ENCODE measurements around the gene HOXA9. TPM values are rescaled to one million over a fixed set of nuclear protein-coding genes. Genes with fewer than 3 reads are reported as not detected.

The HOXA9 gene
- total RNA-seq, 1 donor from 2014 or later = 7.4 TPM

GRCh38 chr7:27115221-27116026 is 49.9 kb downstream of the HOXA9 start:
- no peak for DNase-seq (ENCODE audit: low spot score)

DNA sequence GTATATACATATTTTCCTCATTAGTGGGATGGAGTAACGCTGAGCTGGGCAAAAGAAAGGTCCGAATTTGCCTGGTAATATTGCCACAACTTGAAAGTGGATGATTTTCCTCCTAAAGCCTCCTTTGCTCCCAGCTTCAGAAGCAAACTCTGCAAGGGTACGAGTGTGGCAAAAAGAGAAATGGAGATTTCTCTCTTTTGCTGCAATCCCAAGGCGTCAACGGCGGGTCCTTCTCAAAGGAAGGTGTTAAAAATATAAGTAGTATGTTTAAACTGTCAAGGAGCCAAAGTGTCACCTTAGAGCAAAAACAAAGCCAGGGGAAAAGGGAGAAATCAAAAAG is 50.5 kb downstream of the HOXA9 start:
- DNase-seq (ENCODE audit: low spot score) = no peak

GRCh38 chr7:27113991-27114769 is 51.2 kb downstream of the HOXA9 start:
- no peak for DNase-seq (ENCODE audit: low spot score)

DNA sequence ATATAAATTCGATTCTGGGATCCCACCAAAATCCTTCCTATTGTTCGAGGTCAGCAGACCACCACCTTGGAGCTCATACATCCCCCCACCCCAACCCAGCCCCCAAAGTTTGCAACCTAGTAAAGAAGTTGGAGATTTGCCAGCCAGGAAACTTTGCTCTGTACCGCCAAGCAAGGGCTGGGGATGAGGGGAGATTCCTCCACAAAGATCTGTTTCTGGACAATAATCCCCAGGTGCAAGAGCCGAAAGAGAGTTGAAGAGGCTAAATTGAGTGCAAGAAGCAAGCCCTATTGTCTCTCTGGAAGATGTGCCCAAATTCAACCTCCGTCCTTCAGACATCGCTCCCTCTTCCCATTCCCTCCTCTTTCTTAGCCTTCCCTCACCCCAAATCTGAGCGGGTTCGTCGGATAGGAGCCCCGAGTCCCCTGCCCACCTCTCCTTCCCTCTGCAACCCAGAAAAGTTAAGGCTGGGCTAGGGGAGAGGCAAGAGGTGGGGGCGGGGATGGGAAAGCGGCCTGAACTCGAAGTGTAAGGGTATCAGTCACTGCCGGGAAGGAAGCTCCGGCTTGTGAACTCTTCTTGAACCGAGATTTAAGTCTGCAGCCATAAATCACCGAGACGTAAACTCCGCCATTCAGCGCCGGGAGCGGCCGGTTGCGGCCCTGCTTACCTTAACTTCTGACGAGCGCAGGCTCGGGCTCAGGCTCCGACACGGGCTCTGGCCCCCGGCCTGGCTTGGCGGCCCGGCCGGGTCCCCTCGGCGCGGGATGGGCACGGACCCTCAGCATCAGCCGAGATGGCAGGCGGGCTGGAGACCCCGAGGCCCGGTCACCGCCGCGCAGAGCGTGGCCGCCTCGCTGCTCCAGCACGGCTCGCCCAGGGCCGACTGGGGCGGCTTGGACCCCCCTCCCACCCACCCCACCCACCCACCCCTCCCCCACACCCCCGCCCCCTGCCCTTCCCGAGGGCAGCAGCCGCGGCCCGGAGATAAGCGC is 52.1 kb downstream of the HOXA9 start:
- DNase-seq (ENCODE audit: low spot score) = peak; percentile 89

Other genes with a start within 250 kb of the HOXA9 start
- gene HOXA1, start 69.5 kb downstream of the HOXA9 start, total RNA-seq = 18.8 TPM
- 1.8 TPM for gene HOXA2, start 62.9 kb downstream of the HOXA9 start, total RNA-seq
- gene HOXA4, start 34.8 kb downstream of the HOXA9 start, total RNA-seq = 9.4 TPM
- gene HOXA5, start 21.9 kb downstream of the HOXA9 start, total RNA-seq = 10.4 TPM
- gene HOXA6, start 17.8 kb downstream of the HOXA9 start, total RNA-seq = 8.5 TPM
- 16.0 TPM for gene HOXA3, start 13.0 kb downstream of the HOXA9 start, total RNA-seq
- gene HOXA7, start 8.9 kb downstream of the HOXA9 start, total RNA-seq = 6.3 TPM
- gene HOXA10, start 8.8 kb upstream of the HOXA9 start, total RNA-seq = 15.3 TPM
- gene HOXA11, start 19.7 kb upstream of the HOXA9 start, total RNA-seq = 16.6 TPM
- gene HOXA13, start 34.6 kb upstream of the HOXA9 start, total RNA-seq = 15.6 TPM
- gene EVX1, start 77.3 kb upstream of the HOXA9 start, total RNA-seq = 5.6 TPM